H1 (cell line): ENCODE measurements around the gene STEAP1. TPM values are rescaled to one million over a fixed set of nuclear protein-coding genes. Genes with fewer than 3 reads are reported as not detected.

Experiments
- BCL11A ChIP-seq, 2 experiments: IDR thresholded peaks; one replicate each; pipeline ENCODE4 v1.6.1; 2011; ENCODE audit warnings: low read depth in 2 of 2, low read length in 2 of 2, mild to moderate bottlenecking in 2 of 2
- FOSL1 ChIP-seq: IDR thresholded peaks from 2 replicates; pipeline ENCODE4 v1.6.1; 2011; ENCODE audit warnings: mild to moderate bottlenecking, low read depth, low read length, moderate library complexity; ENCODE audit not compliant: insufficient read depth
- GABPA ChIP-seq: IDR thresholded peaks from 2 replicates; pipeline ENCODE4 v1.6.1; 2011; ENCODE audit warnings: mild to moderate bottlenecking, low read length, moderate library complexity, borderline replicate concordance; ENCODE audit not compliant: insufficient read depth
- JUN ChIP-seq: IDR thresholded peaks from 2 replicates; pipeline ENCODE4 v1.6.1; 2011; ENCODE audit warnings: low read depth, mild to moderate bottlenecking, improper control_type of control experiment, low read length
- KDM1A ChIP-seq: fragments of 200-600, 300-600 bp; sonication (generic); IDR thresholded peaks from 2 replicates; pipeline ENCODE4 v1.7.1; 2016; ENCODE audit warnings: mild to moderate bottlenecking, low read length, borderline replicate concordance
- NANOG ChIP-seq: IDR thresholded peaks from 2 replicates; pipeline ENCODE4 v1.6.1; 2011; ENCODE audit warnings: low read length, low read depth, mild to moderate bottlenecking, inconsistent platforms; ENCODE audit not compliant: insufficient read depth, poor library complexity, severe bottlenecking
- polyA plus RNA-seq, 7 experiments: library from polyadenylated mRNA; depleted of rRNA in 3 of 7; stranded (reverse) in 5 of 7; unstranded in 2 of 7; fragments of >200 nt in 5 of 7; fragments of 200-250 nt in 2 of 7; gene quantifications; 1 replicate in 5 of 7; 2 replicates in 1 of 7; 4 replicates in 1 of 7; pipeline versions ENCODE4 v1.2.1 to v1.2.3, GENCODE V29; 2011 to 2013; ENCODE audit warnings: missing spikeins in 2 of 7, mixed read lengths in 2 of 7
- total RNA-seq: library from RNA; stranded (reverse); fragmentation: NEBNext Ultra II Directional; extraction: Animal tissue kit (Norgen Biotek cat#: 25700); gene quantifications from 2 replicates; pipeline ENCODE4 v1.2.1, GENCODE V29; 2021

STEAP1 gene
- total and polyA plus RNA-seq, 2 of the 8 experiments (the other 6 are each of a cell fraction or from before 2014, with no cell fraction given) = 9.2 to 9.5 TPM

DNA sequence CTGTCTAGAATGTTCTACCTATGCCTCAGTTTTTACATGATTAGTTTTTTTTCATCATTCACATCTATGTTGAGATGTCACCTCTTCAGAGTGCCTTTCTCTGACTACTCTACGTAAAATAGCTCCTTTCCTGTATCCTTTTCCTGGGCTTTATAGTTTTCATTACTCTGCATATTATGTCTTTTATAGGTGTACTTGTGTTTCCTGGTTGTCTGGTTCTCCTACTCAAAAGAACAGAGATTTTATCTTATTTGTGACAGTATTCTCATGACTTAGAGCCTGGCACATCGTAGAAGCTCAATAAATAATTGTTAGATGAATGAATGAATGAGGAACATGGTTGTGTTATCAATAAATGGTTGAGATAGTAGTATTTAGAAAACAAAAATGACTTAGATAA is 17.9 kb downstream of the STEAP1 start (continued):
- no peak for TF ChIP-seq KDM1A
- no peak for TF ChIP-seq GABPA
- no peak for TF ChIP-seq NANOG
- TF ChIP-seq FOSL1 = no peak
- no peak for TF ChIP-seq BCL11A (IDR thresholded peaks at IDR 0.05; ENCODE audit: low read depth in 2 of 2, low read length in 2 of 2)
- TF ChIP-seq JUN = no peak
- TF ChIP-seq, all 59 proteins: peak for 0
